Lower leg skin (tissue), 4 donors: ENCODE results near the gene ZCCHC10. TPM values are rescaled to one million over a fixed set of nuclear protein-coding genes. Genes with fewer than 3 reads are reported as not detected.
A peak's percentile ranks its signal among the peaks of the same experiment; 100 is the strongest.
"Not testable (repeated sequence)": the region's sequence is repeated elsewhere in the genome, so short reads cannot be mapped to it uniquely, and the experiment has no call there.

Experiments used
- DNase-seq, 2 donors: peaks; one replicate each; pipeline ENCODE4 v3.0.0-alpha.2; 2019; ENCODE audit warnings: low spot score in 2 of 2
- H3K4me3 ChIP-seq: fragments of 200-600 bp; sonication (generic); 2 replicates; pipeline ENCODE4 v1.5.1; 2017; ENCODE audit warnings: mild to moderate bottlenecking, low read depth; ENCODE audit not compliant: poor library complexity, severe bottlenecking
- POLR2A ChIP-seq, 2 donors: fragments of 450-650 bp; IDR thresholded peaks; one replicate each; pipeline ENCODE4 v1.6.1; 2016 to 2017; ENCODE audit warnings: antibody characterized with exemption in 2 of 2, mild to moderate bottlenecking in 1 of 2, moderate library complexity in 1 of 2
- WGBS, 2 donors: methylation state at CpG; one replicate each; pipeline ENCODE4 v1.1.5; 2018; 5-methylcytosine and 5-hydroxymethylcytosine counted together
- intact Hi-C: fragments of 100-400 bp; cut with DNase I; formaldehyde crosslinking; loops from one replicate; pipeline ENCODE4 v1.15.0; 2023; ENCODE audit warnings: low total_unique reads
- total RNA-seq, 4 donors: library from RNA; depleted of rRNA; stranded (reverse); fragments of >200 nt; gene quantifications; one replicate each; pipeline ENCODE4 v1.1.0, GENCODE V29; 2016
- TF ChIP-seq, protein P1 (sequence below), 3 donors: fragments of 450-650 bp; IDR thresholded peaks; one replicate each; pipeline ENCODE4 v1.5.1; 2016; ENCODE audit warnings: antibody characterized with exemption in 3 of 3, mild to moderate bottlenecking in 3 of 3, moderate library complexity in 2 of 3

Gene ZCCHC10
- total RNA-seq, 4 donors from 2014 or later: 5.9 to 11.9 (median 6.9) TPM

DNA sequence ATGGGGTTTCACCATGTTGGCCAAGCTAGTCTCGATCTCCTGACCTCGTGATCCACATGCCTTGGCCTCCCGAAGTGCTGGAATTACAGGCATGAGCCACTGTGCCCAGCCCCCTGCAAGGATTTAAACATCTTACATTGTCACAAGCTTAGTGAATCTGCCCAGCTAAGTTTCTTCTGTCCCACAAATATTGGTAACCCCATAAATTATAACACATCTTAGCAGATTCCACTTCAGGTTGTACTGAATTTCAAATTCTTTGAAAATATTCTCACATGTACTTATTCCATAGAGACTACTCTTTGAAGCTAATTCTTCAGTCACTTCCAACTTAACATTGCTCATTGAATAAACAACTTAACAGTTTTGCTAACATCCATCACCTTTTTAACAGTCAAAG lies 49.5 kb downstream of the ZCCHC10 start:
- TF ChIP-seq, protein P1, sequence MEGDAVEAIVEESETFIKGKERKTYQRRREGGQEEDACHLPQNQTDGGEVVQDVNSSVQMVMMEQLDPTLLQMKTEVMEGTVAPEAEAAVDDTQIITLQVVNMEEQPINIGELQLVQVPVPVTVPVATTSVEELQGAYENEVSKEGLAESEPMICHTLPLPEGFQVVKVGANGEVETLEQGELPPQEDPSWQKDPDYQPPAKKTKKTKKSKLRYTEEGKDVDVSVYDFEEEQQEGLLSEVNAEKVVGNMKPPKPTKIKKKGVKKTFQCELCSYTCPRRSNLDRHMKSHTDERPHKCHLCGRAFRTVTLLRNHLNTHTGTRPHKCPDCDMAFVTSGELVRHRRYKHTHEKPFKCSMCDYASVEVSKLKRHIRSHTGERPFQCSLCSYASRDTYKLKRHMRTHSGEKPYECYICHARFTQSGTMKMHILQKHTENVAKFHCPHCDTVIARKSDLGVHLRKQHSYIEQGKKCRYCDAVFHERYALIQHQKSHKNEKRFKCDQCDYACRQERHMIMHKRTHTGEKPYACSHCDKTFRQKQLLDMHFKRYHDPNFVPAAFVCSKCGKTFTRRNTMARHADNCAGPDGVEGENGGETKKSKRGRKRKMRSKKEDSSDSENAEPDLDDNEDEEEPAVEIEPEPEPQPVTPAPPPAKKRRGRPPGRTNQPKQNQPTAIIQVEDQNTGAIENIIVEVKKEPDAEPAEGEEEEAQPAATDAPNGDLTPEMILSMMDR (IDR thresholded peaks at IDR 0.05): no peak
- no peak for TF ChIP-seq POLR2A (IDR thresholded peaks at IDR 0.05)
- intact Hi-C loops: no loop called here
- no peak for DNase-seq
- whole genome bisulfite sequencing, 2 donors: 89 to 100% methylated on average over 3 of the region's 3 CpGs
- H3K4me3 ChIP-seq: no peak overlapping the region

DNA sequence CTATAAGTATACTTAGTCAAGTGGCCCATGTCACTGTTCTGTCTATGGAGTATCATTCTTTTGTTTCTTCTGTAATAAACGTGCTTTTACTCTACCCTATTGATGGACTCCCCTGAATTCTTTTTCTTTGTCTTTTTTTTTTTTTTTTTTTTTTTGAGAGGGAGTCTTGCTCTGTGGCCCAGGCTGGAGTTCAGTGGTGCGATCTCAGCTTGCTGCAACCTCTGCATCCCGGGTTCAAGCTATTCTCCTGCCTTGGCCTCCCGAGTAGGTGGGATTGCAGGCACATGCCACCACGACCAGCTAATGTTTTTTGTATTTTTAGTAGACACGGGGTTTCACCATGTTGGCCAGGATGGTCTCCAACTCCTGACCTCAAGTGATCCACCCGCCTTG lies 53.9 kb downstream of the ZCCHC10 start:
- H3K4me3 ChIP-seq, intact Hi-C loops, DNase-seq: not testable (repeated sequence)
- WGBS, 2 donors: 90 to 94% methylated on average over 7 of the region's 7 CpGs

DNA sequence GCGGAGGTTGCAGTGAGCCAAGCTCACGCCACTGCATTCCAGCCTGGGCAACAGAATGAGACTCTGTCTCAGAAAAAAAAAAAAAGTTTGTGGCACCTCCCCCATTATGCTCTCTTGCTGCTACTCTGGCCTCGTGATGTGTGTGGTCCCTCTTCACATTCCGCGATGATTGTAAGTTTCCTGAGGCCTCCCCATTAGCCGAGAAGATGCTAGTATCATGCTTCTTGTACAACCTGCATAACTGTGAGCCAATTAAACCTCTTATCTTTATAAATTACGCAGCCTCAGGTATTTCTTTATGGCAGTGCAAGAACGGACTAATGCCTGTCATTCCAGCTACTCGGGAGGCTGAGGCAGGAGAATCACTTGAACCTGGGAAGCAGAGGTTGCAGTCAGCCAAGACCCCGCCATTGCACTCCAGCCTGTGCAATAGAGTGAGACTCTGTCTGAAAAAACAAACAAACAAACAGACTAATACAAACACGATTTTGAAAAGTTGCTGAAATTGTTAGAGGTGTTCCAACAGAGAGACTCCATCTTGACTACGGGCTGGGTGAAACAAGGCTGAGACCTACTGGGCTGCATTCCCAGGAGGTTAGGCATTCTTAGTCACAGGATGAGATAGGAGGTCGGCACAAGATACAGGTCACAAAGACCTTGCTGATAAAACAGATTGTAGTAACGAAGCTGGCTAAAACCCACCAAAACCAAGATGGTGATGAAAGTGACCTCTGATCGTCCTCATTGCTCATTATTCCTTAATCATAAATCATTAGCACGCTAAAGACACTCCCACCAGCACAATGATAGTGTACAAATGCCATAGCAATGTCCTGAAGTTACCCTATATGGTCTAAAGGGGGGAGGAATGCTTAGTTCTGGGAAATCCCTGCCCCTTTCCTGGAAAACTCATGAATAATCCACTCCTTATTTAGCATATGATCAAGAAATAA lies 54.6 kb downstream of the ZCCHC10 start:
- intact Hi-C loops: no loop called here
- H3K4me3 ChIP-seq: no peak overlapping the region
- no peak for TF ChIP-seq POLR2A (IDR thresholded peaks at IDR 0.05)
- TF ChIP-seq, protein P1 (IDR thresholded peaks at IDR 0.05): no peak
- 83 to 84% methylated on average over 16 of the region's 16 CpGs for WGBS, 2 donors
- no peak for DNase-seq

DNA sequence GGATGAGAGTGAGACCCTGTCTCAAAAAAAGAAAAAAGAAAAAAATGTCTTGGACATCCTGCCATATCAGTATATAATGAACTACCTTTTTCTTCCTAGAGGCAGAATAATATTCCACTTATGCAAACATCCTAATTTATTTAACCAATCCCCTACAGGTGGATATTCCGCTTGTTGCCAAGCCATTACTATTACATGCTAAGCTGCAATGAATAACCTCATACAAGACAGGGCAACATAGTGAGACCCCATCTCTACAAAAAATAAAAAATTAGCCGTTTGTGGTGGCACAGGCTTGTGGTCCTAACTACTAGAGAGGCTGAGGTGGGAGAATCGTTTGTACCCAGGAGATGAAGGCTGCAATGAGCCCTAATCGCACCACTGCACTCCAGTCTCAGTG lies 61.2 kb downstream of the ZCCHC10 start:
- TF ChIP-seq, protein P1 (IDR thresholded peaks at IDR 0.05): no peak
- TF ChIP-seq POLR2A (IDR thresholded peaks at IDR 0.05): no peak
- no peak for DNase-seq
- no peak overlapping the region for H3K4me3 ChIP-seq
- intact Hi-C loops: no loop called here
- 92 to 95% methylated on average over 4 of the region's 4 CpGs for WGBS, 2 donors

DNA sequence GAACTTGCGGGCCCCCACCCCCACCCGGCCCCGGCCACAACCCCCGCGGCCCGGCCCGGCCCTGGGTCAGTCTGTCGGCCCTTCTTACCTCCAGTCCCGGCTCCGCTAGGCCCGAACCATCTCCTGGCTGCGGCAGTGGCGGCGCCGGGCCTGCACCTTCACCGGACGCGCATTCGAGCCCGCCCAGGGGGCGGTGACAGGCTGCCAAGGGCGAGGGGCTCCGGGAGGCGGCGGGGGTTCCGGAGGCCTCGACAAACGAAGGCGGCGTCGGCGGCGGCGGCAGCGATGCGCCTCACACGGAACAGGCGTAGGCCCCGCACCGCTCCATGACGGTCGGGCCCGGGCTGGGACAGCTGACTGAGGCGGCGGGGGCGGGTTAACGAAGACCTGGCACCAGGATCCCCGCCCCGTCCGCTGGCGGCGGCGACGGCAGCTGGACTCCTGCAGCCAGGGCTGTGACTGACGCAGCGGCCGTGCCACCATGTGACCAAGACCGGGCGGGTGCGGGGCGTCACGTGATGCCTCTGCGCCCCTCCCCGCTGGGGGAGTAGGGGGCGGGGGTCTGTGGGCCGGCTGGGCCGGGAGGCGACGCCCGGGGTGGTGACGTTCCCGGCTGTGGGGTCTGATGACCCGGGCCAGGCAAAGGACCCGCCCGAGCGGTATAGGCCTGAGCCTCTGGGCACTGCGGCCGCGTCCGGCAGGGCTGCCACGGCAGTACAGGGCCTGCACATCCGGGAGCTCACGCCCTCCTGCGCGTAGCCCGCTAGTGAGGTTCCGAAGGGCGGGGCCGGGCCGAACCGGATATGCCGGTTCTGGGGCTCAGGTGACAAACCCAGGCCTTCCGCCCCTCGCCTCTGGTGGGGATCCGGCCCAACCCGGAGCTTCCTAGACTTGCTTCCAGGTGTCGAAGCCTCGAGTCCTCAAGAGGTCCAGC lies 62.9 kb downstream of the ZCCHC10 start, which contains the start of gene AFF4:
TSS of gene AFF4 (minus strand) at position 464 of the 934 bp plus-strand sequence. CDS start 26,445 bp downstream, outside the sequence.
- DNase-seq: peak; percentile 93 to 99
- peak in 1 of 2 donors; percentile 83 for TF ChIP-seq POLR2A (IDR thresholded peaks at IDR 0.05)
- TF ChIP-seq, protein P1 (IDR thresholded peaks at IDR 0.05): no peak
- 0 to 1% methylated on average over 49 to 63 of the region's 98 CpGs for WGBS, 2 donors
- intact Hi-C loops: no loop called here
- H3K4me3 ChIP-seq: peak within 1 kb of the TSS; percentile 98
